Measurements from ENCODE around the gene AFG1L.

- TF ChIP-seq CTCF (conservative IDR thresholded peaks at IDR 0.05) (no peak), ZFX (IDR thresholded peaks at IDR 0.05) (no peak)
Measured at GRCh38 chr6:108452711-108453195, 157.9 kb downstream of the AFG1L start.

Data from C4-2B (cell line).